Sigmoid colon (tissue), 7 donors: Measurements from ENCODE around the gene ZNF778. TPM values are rescaled to one million over a fixed set of nuclear protein-coding genes. Genes with fewer than 3 reads are reported as not detected.

Experiments used
- DNase-seq: peaks from one replicate; pipeline ENCODE4 v3.0.0-alpha.2; 2019
- H3K27ac ChIP-seq, 4 donors: fragments of 200-600 bp; sonication (generic); one replicate each; pipeline ENCODE4 v1.5.1; 2016 to 2019; ENCODE audit warnings: mild to moderate bottlenecking in 1 of 4
- H3K27me3 ChIP-seq, 3 donors: fragments of 200-600 bp; sonication (generic); one replicate each; pipeline ENCODE4 v1.5.1; 2019; ENCODE audit warnings: mild to moderate bottlenecking in 1 of 3
- H3K36me3 ChIP-seq, 4 donors: fragments of 200-600 bp; sonication (generic); one replicate each; pipeline ENCODE4 v1.5.1; 2016 to 2019
- H3K4me1 ChIP-seq, 4 donors: fragments of 200-600 bp; sonication (generic); one replicate each; pipeline ENCODE4 v1.5.1; 2017 to 2019
- H3K4me3 ChIP-seq, 4 donors: fragments of 200-600 bp; sonication (generic); one replicate each; pipeline ENCODE4 v1.5.1; 2017 to 2019; ENCODE audit warnings: mild to moderate bottlenecking in 2 of 4, moderate library complexity in 1 of 4
- H3K9me3 ChIP-seq, 4 donors: fragments of 200-600 bp in 3 of 4; sonication (generic) in 3 of 4; one replicate each; pipeline versions ENCODE4 v1.5.1 to v1.6.1; 2013 to 2019
- CTCF ChIP-seq, 4 experiments: fragments of 450-650 bp in 3 of 4; fragments of 200-600 bp in 1 of 4; IDR thresholded peaks; one replicate each; pipeline ENCODE4 v1.5.1; 2016 to 2019; ENCODE audit warnings: antibody characterized with exemption in 4 of 4, mild to moderate bottlenecking in 3 of 4, moderate library complexity in 2 of 4
- EP300 ChIP-seq, 4 donors: sonication (generic); formaldehyde crosslinking; IDR thresholded peaks; one replicate each; pipeline ENCODE4 v1.6.1; 2017; ENCODE audit warnings: antibody characterized with exemption in 4 of 4
- POLR2A ChIP-seq, 2 donors: fragments of 450-650 bp; IDR thresholded peaks; one replicate each; pipeline ENCODE4 v1.6.1; 2016; ENCODE audit warnings: antibody characterized with exemption in 2 of 2, mild to moderate bottlenecking in 2 of 2, moderate library complexity in 2 of 2
- POLR2AphosphoS5 ChIP-seq, 4 donors: sonication (generic); formaldehyde crosslinking; IDR thresholded peaks; one replicate each; pipeline ENCODE4 v1.6.1; 2017; ENCODE audit warnings: antibody characterized with exemption in 4 of 4
- WGBS, 2 donors: extraction: QIAGEN DNeasy Blood & Tissue Kit; methylation state at CpG; one replicate each; pipeline ENCODE4 v1.1.7; 2013; 5-methylcytosine and 5-hydroxymethylcytosine counted together
- intact Hi-C: fragments of 100-400 bp; cut with DNase I; formaldehyde crosslinking; loops from one replicate; pipeline ENCODE4 v1.15.1; 2023
- polyA plus RNA-seq, 3 donors: library from polyadenylated mRNA; stranded (reverse); fragments of 200-250 nt; gene quantifications; one replicate each; pipeline ENCODE4 v1.2.3, GENCODE V29; 2013
- total RNA-seq, 4 donors: library from RNA; depleted of rRNA; stranded (reverse); fragments of >200 nt; gene quantifications; one replicate each; pipeline ENCODE4 v1.1.0, GENCODE V29; 2016
- donor health status: healthy with polysubstance abuse.
- donor health status: Bipolar disorder and iron deficiency.
- donor health status: healthy.

ZNF778 gene
- total and polyA plus RNA-seq, 7 donors: 0.69 to 96.1 (median 12.2) TPM

DNA sequence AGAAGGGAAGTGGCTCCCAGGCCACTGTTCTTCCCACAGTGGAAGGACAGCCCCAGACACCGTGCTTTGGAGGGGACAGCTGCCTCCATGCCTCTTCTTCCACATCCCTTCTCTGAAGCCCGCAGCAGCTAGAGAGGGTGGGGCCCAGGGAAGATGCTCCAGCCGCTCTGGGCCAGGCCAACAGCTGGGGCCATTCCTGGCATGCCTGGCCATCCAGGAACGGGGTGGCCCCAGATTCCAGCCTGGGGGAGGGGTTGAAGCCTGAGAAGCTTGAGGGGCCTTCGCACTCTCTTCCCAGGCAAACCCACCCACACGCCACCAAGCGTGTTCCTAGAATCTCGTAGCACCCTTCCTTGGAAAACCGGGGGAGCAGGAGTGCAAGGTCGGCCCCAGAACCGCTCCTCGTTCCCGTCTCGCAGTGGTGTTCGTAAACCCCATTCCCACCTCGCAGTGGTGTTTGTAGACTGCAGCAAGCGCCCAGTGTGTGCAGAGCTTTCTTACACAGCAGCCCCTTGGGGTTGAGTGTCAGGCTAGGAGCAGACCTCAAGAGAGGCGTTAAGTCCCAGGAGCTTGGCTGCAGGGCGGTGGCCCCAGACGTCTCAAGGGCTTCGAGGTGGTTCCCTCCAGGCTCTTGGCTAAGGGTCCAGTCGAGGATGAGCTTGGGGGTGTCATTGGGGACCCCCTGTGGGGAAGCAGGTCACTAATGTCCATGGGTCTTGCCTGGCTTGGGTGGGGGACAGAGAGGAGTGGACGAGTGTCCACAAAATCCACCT lies 43.3 kb upstream of the ZNF778 start:
- intact Hi-C loops: no loop called here
- H3K4me3 ChIP-seq: no peak overlapping the region
- H3K27ac ChIP-seq: no peak overlapping the region
- TF ChIP-seq POLR2A (IDR thresholded peaks at IDR 0.05): no peak
- TF ChIP-seq POLR2AphosphoS5 (IDR thresholded peaks at IDR 0.05): no peak
- no peak for TF ChIP-seq EP300 (IDR thresholded peaks at IDR 0.05)
- TF ChIP-seq CTCF (IDR thresholded peaks at IDR 0.05): no peak
- DNase-seq: no peak
- H3K4me1 ChIP-seq: peaks cover 0 to 18% (median 13%) of the 10 kb centered on the region in 4 donors
- WGBS, 2 donors: 59 to 75% methylated on average over 23 of the region's 23 CpGs
- peaks cover 19 to 80% (median 49%) of the 10 kb centered on the region in 3 donors for H3K27me3 ChIP-seq
- no peaks in the 10 kb centered on the region for H3K9me3 ChIP-seq
- H3K36me3 ChIP-seq: no peaks in the 10 kb centered on the region

- H3K9me3 ChIP-seq: no peaks in the 10 kb centered on the region
- no peak overlapping the region for H3K4me3 ChIP-seq
- H3K27ac ChIP-seq: no peak overlapping the region
- WGBS, 2 donors: 59 to 84% methylated on average over 14 of the region's 14 CpGs
- H3K27me3 ChIP-seq: peaks cover 13 to 80% (median 49%) of the 10 kb centered on the region in 3 donors
- no peaks in the 10 kb centered on the region for H3K36me3 ChIP-seq
- no peak for TF ChIP-seq POLR2A (IDR thresholded peaks at IDR 0.05)
- TF ChIP-seq POLR2AphosphoS5 (IDR thresholded peaks at IDR 0.05): no peak
- no peak for TF ChIP-seq EP300 (IDR thresholded peaks at IDR 0.05)
- no peak for TF ChIP-seq CTCF (IDR thresholded peaks at IDR 0.05)
- DNase-seq: no peak
- intact Hi-C loops: no loop called here
- H3K4me1 ChIP-seq: peaks cover 0 to 18% (median 13%) of the 10 kb centered on the region in 4 donors
Observed at GRCh38 chr16:89174877-89175276, 42.6 kb upstream of the ZNF778 start.

DNA sequence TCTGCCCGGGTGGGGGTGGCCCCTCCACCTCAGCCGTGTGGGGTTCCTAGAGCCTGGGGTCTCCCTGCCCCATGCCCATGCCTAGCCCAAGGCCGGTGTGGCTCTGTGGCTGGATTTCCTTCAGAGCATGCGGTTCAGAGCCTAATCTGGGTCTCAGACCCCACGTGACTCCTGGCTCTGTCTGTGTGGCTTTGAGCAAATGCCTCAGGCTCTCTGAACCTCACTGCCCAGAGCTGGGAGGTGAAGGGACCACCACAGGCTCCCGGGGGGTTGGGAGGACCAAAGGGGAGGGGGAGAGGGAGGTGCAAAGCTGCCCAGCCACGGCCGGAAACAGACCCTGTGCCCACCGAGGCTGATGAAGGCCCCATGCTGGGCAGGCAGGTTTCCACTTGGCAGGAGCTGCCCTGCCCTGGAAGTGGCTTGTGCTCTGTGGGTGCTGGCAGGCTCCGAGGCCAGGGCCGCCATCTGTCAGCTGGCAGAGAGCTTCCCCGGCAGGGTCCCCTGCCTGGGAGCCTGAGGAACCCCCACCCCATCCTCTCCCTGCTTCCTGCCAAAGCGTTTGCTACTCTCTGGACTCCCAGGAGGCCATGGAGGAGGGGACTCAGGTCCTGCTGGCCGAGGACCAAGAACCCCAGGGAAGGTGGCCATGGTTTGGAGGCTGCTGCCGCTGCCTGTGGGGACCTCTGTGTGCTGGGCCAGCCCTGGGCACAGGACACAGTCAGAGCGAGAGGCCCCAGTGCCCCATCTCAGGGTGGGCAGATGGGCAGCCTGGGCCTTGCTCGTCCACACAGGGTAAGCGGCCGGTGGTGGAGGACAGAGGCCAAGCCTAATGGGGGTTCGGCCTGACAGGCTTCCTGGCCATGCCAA lies 42.0 kb upstream of the ZNF778 start:
- Histone ChIP-seq H3K4me3 (no peak overlapping the region), H3K27ac (no peak overlapping the region), H3K27me3 (peaks cover 7 to 80% (median 49%) of the 10 kb centered on the region in 3 donors), H3K36me3 (no peaks in the 10 kb centered on the region), H3K9me3 (no peaks in the 10 kb centered on the region), H3K4me1 (peaks cover 0 to 12% (median 12%) of the 10 kb centered on the region in 4 donors)
- 52 to 62% methylated on average over 20 of the region's 20 CpGs for WGBS, 2 donors
- no peak for DNase-seq
- intact Hi-C loops: no loop called here
- TF ChIP-seq POLR2AphosphoS5 (IDR thresholded peaks at IDR 0.05) (no peak), CTCF (IDR thresholded peaks at IDR 0.05) (no peak), EP300 (IDR thresholded peaks at IDR 0.05) (no peak), POLR2A (IDR thresholded peaks at IDR 0.05) (no peak)

GRCh38 chr16:89176147-89176690 lies 41.3 kb upstream of the ZNF778 start:
- no peak for TF ChIP-seq POLR2AphosphoS5 (IDR thresholded peaks at IDR 0.05)
- TF ChIP-seq POLR2A (IDR thresholded peaks at IDR 0.05): no peak
- Histone ChIP-seq H3K9me3 (no peaks in the 10 kb centered on the region), H3K27me3 (peaks cover 0 to 80% (median 47%) of the 10 kb centered on the region in 3 donors), H3K27ac (no peak overlapping the region), H3K4me3 (no peak overlapping the region), H3K4me1 (peaks cover 0 to 5% (median 5%) of the 10 kb centered on the region in 4 donors), H3K36me3 (no peaks in the 10 kb centered on the region)
- WGBS, 2 donors: 57 to 85% methylated on average over 27 of the region's 27 CpGs
- no peak for DNase-seq
- intact Hi-C loops: no loop called here

- intact Hi-C loops: no loop called here
- 82 to 94% methylated on average over 9 of the region's 9 CpGs for WGBS, 2 donors
- no peak for DNase-seq
- Histone ChIP-seq H3K4me3 (no peak overlapping the region), H3K27ac (no peak overlapping the region), H3K36me3 (no peaks in the 10 kb centered on the region), H3K27me3 (peaks cover 0 to 80% (median 47%) of the 10 kb centered on the region in 3 donors), H3K4me1 (peaks cover 0 to under 1% (median under 1%) of the 10 kb centered on the region in 4 donors), H3K9me3 (no peaks in the 10 kb centered on the region)
- TF ChIP-seq POLR2A (IDR thresholded peaks at IDR 0.05) (no peak), EP300 (IDR thresholded peaks at IDR 0.05) (no peak), POLR2AphosphoS5 (IDR thresholded peaks at IDR 0.05) (no peak), CTCF (IDR thresholded peaks at IDR 0.05) (no peak)
Observed at GRCh38 chr16:89176717-89177116, 40.8 kb upstream of the ZNF778 start.
